Upper lobe of left lung (tissue), 4 donors: ENCODE data around the gene GSK3A.

Experiments
- CTCF ChIP-seq, 6 experiments: fragments of 450-650 bp in 4 of 6; fragments of 200-600 bp in 2 of 6; sonication (generic) in 2 of 6; IDR thresholded peaks; one replicate each; pipeline ENCODE4 v1.5.1; 2016 to 2019; ENCODE audit warnings: antibody characterized with exemption in 6 of 6
- EP300 ChIP-seq, 4 donors: sonication (generic); formaldehyde crosslinking; IDR thresholded peaks; one replicate each; pipeline ENCODE4 v1.5.1; 2017; ENCODE audit warnings: antibody characterized with exemption in 4 of 4, control low read depth in 2 of 4
- POLR2AphosphoS5 ChIP-seq, 2 donors: sonication (generic); formaldehyde crosslinking; IDR thresholded peaks; one replicate each; pipeline ENCODE4 v1.5.1; 2017; ENCODE audit warnings: antibody characterized with exemption in 2 of 2

- no peak for TF ChIP-seq POLR2AphosphoS5 (IDR thresholded peaks at IDR 0.05)
- no peak for TF ChIP-seq CTCF (IDR thresholded peaks at IDR 0.05)
- no peak for TF ChIP-seq EP300 (IDR thresholded peaks at IDR 0.05)
These were observed 10.2 kb upstream of the GSK3A start for GRCh38 chr19:42252365-42253244.
